Measurements from ENCODE around the gene RFC2.
A peak's percentile ranks its signal among the peaks of the same experiment; 100 is the strongest.
"Not testable (repeated sequence)": the region's sequence is repeated elsewhere in the genome, so short reads cannot be mapped to it uniquely, and the experiment has no call there.

Gene RFC2

GRCh38 chr7:74246497-74246896 is 7.7 kb downstream of the RFC2 start:
- DNase-seq: no peak

- DNase-seq: no peak
These were observed 12.1 kb downstream of the RFC2 start for GRCh38 chr7:74242122-74242443.

- no peak for DNase-seq
These were observed 13.7 kb downstream of the RFC2 start for GRCh38 chr7:74240482-74240881.

GRCh38 chr7:74236284-74236683 is 17.9 kb downstream of the RFC2 start:
- no peak for DNase-seq

GRCh38 chr7:74235518-74236268 is 18.5 kb downstream of the RFC2 start:
- no peak for DNase-seq

GRCh38 chr7:74233655-74234285 is 20.4 kb downstream of the RFC2 start:
- no peak for DNase-seq

- no peak for DNase-seq
These were observed 23.0 kb downstream of the RFC2 start for GRCh38 chr7:74231232-74231590.

- DNase-seq: no peak
These were observed 23.6 kb downstream of the RFC2 start for GRCh38 chr7:74230446-74231231.

- no peak for DNase-seq
These were observed 25.0 kb downstream of the RFC2 start for GRCh38 chr7:74228951-74229900.

- DNase-seq: no peak
These were observed 27.6 kb downstream of the RFC2 start for GRCh38 chr7:74226633-74227032.

GRCh38 chr7:74225400-74225799 is 28.8 kb downstream of the RFC2 start:
- DNase-seq: no peak

GRCh38 chr7:74224907-74225306 is 29.3 kb downstream of the RFC2 start:
- DNase-seq: not testable (repeated sequence)

- DNase-seq: no peak
These were observed 29.7 kb downstream of the RFC2 start for GRCh38 chr7:74224511-74224832.

GRCh38 chr7:74223711-74224510 is 30.3 kb downstream of the RFC2 start:
- no peak for DNase-seq

GRCh38 chr7:74222851-74223710 is 31.1 kb downstream of the RFC2 start:
- no peak for DNase-seq

- no peak for DNase-seq
These were observed 32.5 kb downstream of the RFC2 start for GRCh38 chr7:74221713-74222112.

GRCh38 chr7:74220229-74220628 is 34.0 kb downstream of the RFC2 start:
- DNase-seq: peak; percentile 30

- no peak for DNase-seq
These were observed 34.8 kb downstream of the RFC2 start for GRCh38 chr7:74219416-74219815.

GRCh38 chr7:74218343-74218698 is 35.9 kb downstream of the RFC2 start:
- no peak for DNase-seq

- no peak for DNase-seq
These were observed 36.5 kb downstream of the RFC2 start for GRCh38 chr7:74217455-74218342.
